ENCODE measurements around the gene VPS13D.

- TF ChIP-seq CTCF (IDR thresholded peaks at IDR 0.05) (no peak), POLR2A (IDR thresholded peaks at IDR 0.05) (no peak)
Observed at GRCh38 chr1:12415038-12415466, 185.2 kb downstream of the VPS13D start.

All from ovary (tissue), 3 donors.